HUES64 (cell line): Measurements from ENCODE around the gene CNTFR.
A peak's percentile ranks its signal among the peaks of the same experiment; 100 is the strongest.

ENCODE experiments used
- H3K27ac ChIP-seq: 2 replicates; pipeline ENCODE4 v1.7.0; 2013; ENCODE audit warnings: low read depth, low read length, inconsistent platforms
- H3K27me3 ChIP-seq: 2 replicates; pipeline ENCODE4 v1.6.1; 2013; ENCODE audit warnings: mild to moderate bottlenecking, low read length; ENCODE audit not compliant: insufficient read depth
- H3K36me3 ChIP-seq: 2 replicates; pipeline ENCODE4 v1.6.1; 2013; ENCODE audit warnings: mild to moderate bottlenecking, low read length; ENCODE audit not compliant: insufficient read depth
- H3K4me1 ChIP-seq: 2 replicates; pipeline ENCODE4 v1.6.1; 2013; ENCODE audit warnings: mild to moderate bottlenecking, low read length, moderate library complexity; ENCODE audit not compliant: insufficient read depth
- H3K4me3 ChIP-seq: 2 replicates; pipeline ENCODE4 v1.5.1; 2013; ENCODE audit warnings: mild to moderate bottlenecking, low read length, moderate library complexity
- H3K9ac ChIP-seq: 2 replicates; pipeline ENCODE4 v1.6.1; 2013; ENCODE audit warnings: mild to moderate bottlenecking, low read depth, low read length
- H3K9me3 ChIP-seq: 2 replicates; pipeline ENCODE4 v1.6.1; 2013; ENCODE audit warnings: low read depth, low read length; ENCODE audit not compliant: insufficient read depth
- WGBS: fragments of 150-250, 120-280 bp; methylation state at CpG from one replicate; pipeline ENCODE4 v1.1.7; 2013; ENCODE audit warnings: missing lambda C conversion rate; 5-methylcytosine and 5-hydroxymethylcytosine counted together

The CNTFR gene

GRCh38 chr9:34585946-34586669, 3.4 kb downstream of the CNTFR start:
- no peaks in the 10 kb centered on the region for H3K36me3 ChIP-seq
- WGBS = 13% methylated on average over 7 of the region's 11 CpGs
- peaks cover 32% of the 10 kb centered on the region for H3K4me1 ChIP-seq
- no peak overlapping the region for H3K9ac ChIP-seq
- no peak overlapping the region for H3K4me3 ChIP-seq
- peaks cover 99% of the 10 kb centered on the region for H3K27me3 ChIP-seq
- no peak overlapping the region for H3K27ac ChIP-seq
- no peaks in the 10 kb centered on the region for H3K9me3 ChIP-seq

DNA sequence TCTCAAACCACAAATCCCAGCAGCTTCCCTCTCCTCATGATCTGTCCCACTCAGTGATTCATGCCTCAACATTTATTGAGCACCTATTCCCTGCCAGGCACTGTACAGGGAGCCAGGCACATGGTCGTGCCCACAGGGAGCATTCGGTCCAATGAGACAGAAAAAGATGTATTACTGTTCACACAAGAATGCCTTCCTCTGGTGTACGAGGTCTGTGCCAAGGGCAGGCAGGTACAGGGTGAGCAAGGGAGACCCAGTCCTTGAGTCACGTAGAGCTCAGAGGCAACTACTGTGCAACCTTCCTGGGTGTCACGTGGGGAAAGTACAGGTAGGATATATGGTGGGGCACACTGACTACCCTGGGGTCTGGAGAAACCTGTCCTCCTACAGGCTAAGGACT, 4.6 kb downstream of the CNTFR start:
- WGBS = 85% methylated on average over 5 of the region's 5 CpGs
- Histone ChIP-seq H3K9ac (no peak overlapping the region), H3K27me3 (peaks cover 99% of the 10 kb centered on the region)

GRCh38 chr9:34582787-34583186, 6.7 kb downstream of the CNTFR start:
- H3K9me3 ChIP-seq = no peaks in the 10 kb centered on the region
- no peaks in the 10 kb centered on the region for H3K36me3 ChIP-seq
- H3K4me1 ChIP-seq = peaks cover 49% of the 10 kb centered on the region
- H3K9ac ChIP-seq = no peak overlapping the region
- 91% methylated on average over 5 of the region's 5 CpGs for WGBS
- no peak overlapping the region for H3K4me3 ChIP-seq
- peaks cover 99% of the 10 kb centered on the region for H3K27me3 ChIP-seq
- no peak overlapping the region for H3K27ac ChIP-seq

More for the DNA sequence above, 4.6 kb downstream of the CNTFR start:
- H3K4me3 ChIP-seq = no peak overlapping the region
- H3K36me3 ChIP-seq = no peaks in the 10 kb centered on the region
- peaks cover 36% of the 10 kb centered on the region for H3K4me1 ChIP-seq
- H3K27ac ChIP-seq = no peak overlapping the region
- no peaks in the 10 kb centered on the region for H3K9me3 ChIP-seq

GRCh38 chr9:34581318-34581717, 8.2 kb downstream of the CNTFR start:
- 80% methylated on average over 3 of the region's 3 CpGs for WGBS
- H3K27me3 ChIP-seq = peaks cover 98% of the 10 kb centered on the region
- H3K27ac ChIP-seq = no peak overlapping the region

GRCh38 chr9:34580358-34580757, 9.2 kb downstream of the CNTFR start:
- Histone ChIP-seq H3K36me3 (no peaks in the 10 kb centered on the region), H3K4me3 (no peak overlapping the region), H3K4me1 (peaks cover 48% of the 10 kb centered on the region), H3K9me3 (no peaks in the 10 kb centered on the region), H3K27me3 (peaks cover 96% of the 10 kb centered on the region), H3K27ac (no peak overlapping the region), H3K9ac (peak overlapping the region; percentile 34; the same call in 1 of the 2 replicates)
- WGBS = 48% methylated on average over 8 of the region's 8 CpGs

More at GRCh38 chr9:34581318-34581717, 8.2 kb downstream of the CNTFR start:
- no peak overlapping the region for H3K9ac ChIP-seq
- no peaks in the 10 kb centered on the region for H3K9me3 ChIP-seq
- no peak overlapping the region for H3K4me3 ChIP-seq
- H3K36me3 ChIP-seq = no peaks in the 10 kb centered on the region
- H3K4me1 ChIP-seq = peaks cover 56% of the 10 kb centered on the region

GRCh38 chr9:34579808-34580163, 9.7 kb downstream of the CNTFR start:
- peak overlapping the region; percentile 34; the same call in 1 of the 2 replicates for H3K9ac ChIP-seq
- no peaks in the 10 kb centered on the region for H3K9me3 ChIP-seq
- peaks cover 43% of the 10 kb centered on the region for H3K4me1 ChIP-seq
- H3K4me3 ChIP-seq = no peak overlapping the region
- no peak overlapping the region for H3K27ac ChIP-seq
- H3K36me3 ChIP-seq = no peaks in the 10 kb centered on the region
- peaks cover 96% of the 10 kb centered on the region for H3K27me3 ChIP-seq
- 59% methylated on average over 5 of the region's 5 CpGs for WGBS

- no peaks in the 10 kb centered on the region for H3K36me3 ChIP-seq
- H3K9ac ChIP-seq = no peak overlapping the region
- no peaks in the 10 kb centered on the region for H3K9me3 ChIP-seq
- WGBS = 9% methylated on average over 9 of the region's 17 CpGs
- peak overlapping the region; percentile 55 for H3K4me3 ChIP-seq
- H3K27me3 ChIP-seq = peaks cover 93% of the 10 kb centered on the region
- H3K4me1 ChIP-seq = peaks cover 43% of the 10 kb centered on the region
- H3K27ac ChIP-seq = no peak overlapping the region
Observed at GRCh38 chr9:34579104-34579807, 10.3 kb downstream of the CNTFR start.

DNA sequence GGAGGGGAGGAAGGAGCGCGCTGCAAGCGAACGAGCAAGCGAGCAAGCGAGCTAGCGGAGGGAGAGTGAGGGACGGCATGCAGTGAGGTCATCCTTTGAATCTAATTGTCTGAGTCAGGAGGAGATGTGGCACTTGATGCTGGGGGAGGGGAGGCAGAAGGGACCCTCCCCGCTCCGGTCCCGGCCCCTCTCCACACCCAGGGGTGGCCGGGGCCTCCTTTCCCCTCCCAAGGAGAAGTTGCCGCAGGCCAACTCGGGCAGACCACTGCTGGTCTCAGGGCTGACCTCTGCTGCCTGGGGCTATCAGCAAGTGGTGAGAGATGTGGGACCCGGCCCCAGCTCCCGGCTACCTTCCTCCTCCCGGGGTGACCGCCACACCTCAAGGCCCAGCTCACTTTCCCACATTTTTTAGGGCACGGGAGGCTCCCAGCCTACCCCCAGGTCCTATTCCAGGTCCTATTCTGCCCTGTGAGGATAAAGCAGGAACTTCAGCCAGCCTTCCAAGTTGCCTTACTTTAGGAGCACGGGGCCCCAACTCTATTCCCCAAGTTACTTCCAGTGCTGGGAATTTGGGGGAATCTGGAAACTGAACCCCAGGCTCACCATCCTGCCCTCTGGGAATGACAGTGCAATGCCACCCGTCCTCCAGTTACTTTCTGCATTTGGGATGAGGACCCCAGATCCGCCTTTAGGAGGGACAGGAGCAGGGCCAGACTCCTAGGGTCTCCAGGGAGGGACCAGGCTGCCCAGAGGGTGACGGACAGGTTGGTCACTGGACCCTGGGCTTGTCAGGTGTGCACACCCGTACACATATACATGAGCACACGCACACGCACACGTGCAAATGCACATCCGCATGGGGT, 11.1 kb downstream of the CNTFR start:
- H3K9ac ChIP-seq = peak overlapping the region; percentile 53; the same call in 1 of the 2 replicates
- H3K27me3 ChIP-seq = peaks cover 85% of the 10 kb centered on the region
- H3K4me3 ChIP-seq = peak overlapping the region; percentile 55

GRCh38 chr9:34577400-34578240, 11.9 kb downstream of the CNTFR start:
- WGBS = under 1% methylated on average over 62 of the region's 62 CpGs
- no peaks in the 10 kb centered on the region for H3K36me3 ChIP-seq
- H3K9me3 ChIP-seq = no peaks in the 10 kb centered on the region
- H3K27ac ChIP-seq = peak overlapping the region; percentile 60
- peak overlapping the region; percentile 53; the same call in 1 of the 2 replicates for H3K9ac ChIP-seq
- peaks cover 52% of the 10 kb centered on the region for H3K4me1 ChIP-seq
- H3K27me3 ChIP-seq = peaks cover 77% of the 10 kb centered on the region
- peak overlapping the region; percentile 55 for H3K4me3 ChIP-seq

More for the DNA sequence above, 11.1 kb downstream of the CNTFR start:
- 8% methylated on average over 28 of the region's 28 CpGs for WGBS
- no peaks in the 10 kb centered on the region for H3K9me3 ChIP-seq
- peak overlapping the region; percentile 60 for H3K27ac ChIP-seq
- H3K36me3 ChIP-seq = no peaks in the 10 kb centered on the region
- peaks cover 47% of the 10 kb centered on the region for H3K4me1 ChIP-seq

DNA sequence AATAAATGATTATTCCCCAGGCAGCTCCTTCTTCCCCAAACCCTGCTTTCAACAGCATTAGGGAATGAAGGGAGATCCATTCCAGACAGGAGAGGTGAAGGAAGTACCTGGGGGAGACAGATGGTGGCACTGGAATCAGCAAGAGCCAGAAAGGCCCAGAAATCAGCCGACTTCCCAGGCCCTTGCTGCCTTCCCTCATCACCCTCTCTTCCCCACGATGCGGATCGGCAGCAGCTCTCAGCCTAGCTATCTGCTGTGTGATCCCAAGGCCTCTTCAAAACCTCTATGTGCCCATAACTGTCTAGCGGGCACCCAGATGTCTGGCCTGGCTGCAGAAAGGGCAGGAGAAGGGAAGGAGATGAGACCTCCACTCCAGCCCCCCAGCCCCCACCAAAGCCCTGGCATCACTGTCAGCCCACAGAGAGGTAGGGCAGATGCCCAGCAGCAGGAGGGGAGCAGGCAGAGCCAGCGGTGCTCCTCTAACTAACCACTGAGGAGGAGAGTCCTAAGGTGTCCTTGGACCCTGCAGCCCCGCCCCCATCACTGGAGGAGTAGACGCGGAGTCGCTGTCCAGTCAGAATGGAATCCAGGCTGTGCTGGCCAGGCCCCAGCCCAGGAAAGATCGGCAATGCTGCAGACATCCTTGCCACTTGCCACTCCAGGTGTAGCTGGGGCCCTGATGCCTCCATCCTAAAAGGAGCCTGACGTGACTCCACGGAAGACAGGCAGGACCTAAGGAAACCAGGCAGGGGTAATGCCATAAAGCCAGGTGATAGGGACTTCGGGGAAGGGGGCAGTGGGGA, 12.7 kb downstream of the CNTFR start:
- Histone ChIP-seq H3K9ac (no peak overlapping the region), H3K9me3 (no peaks in the 10 kb centered on the region), H3K27ac (no peak overlapping the region), H3K27me3 (peaks cover 69% of the 10 kb centered on the region), H3K4me3 (peak overlapping the region; percentile 31), H3K36me3 (no peaks in the 10 kb centered on the region), H3K4me1 (peaks cover 52% of the 10 kb centered on the region)
- 26% methylated on average over 14 of the region's 14 CpGs for WGBS
